ENCODE data around the gene SELP. TPM values are rescaled to one million over a fixed set of nuclear protein-coding genes. Genes with fewer than 3 reads are reported as not detected.

Gene SELP
- total and polyA plus RNA-seq, 7 donors: 1.1 to 3.9 (median 1.3) TPM

GRCh38 chr1:169594391-169594790, 35.5 kb downstream of the SELP start:
- intact Hi-C loops (cut with DNase I): no loop called here
- H3K36me3 ChIP-seq (ENCODE audit: insufficient read depth in 1 of 2, low read depth in 1 of 2): no peaks in the 10 kb centered on the region
- H3K27me3 ChIP-seq (ENCODE audit: insufficient read depth in 3 of 3, low read length in 2 of 3): peaks cover 0 to 3% (median 0%) of the 10 kb centered on the region in 3 donors
- 54 to 60% (median 60%) methylated on average over 3 of the region's 3 CpGs for WGBS, 3 donors
- no peak overlapping the region for H3K27ac ChIP-seq
- no peak overlapping the region for H3K4me3 ChIP-seq
- DNase-seq (no peak), ATAC-seq (no peak)
- H3K4me1 ChIP-seq: no peaks in the 10 kb centered on the region
- no peak for TF ChIP-seq CTCF (IDR thresholded peaks at IDR 0.05)
- no peaks in the 10 kb centered on the region for H3K9me3 ChIP-seq

- 79 to 89% (median 83%) methylated on average over 5 of the region's 5 CpGs for WGBS, 3 donors
- Histone ChIP-seq H3K9me3 (no peaks in the 10 kb centered on the region), H3K36me3 (ENCODE audit: insufficient read depth in 1 of 2, low read depth in 1 of 2) (no peaks in the 10 kb centered on the region), H3K27ac (no peak overlapping the region), H3K4me3 (no peak overlapping the region), H3K27me3 (ENCODE audit: insufficient read depth in 3 of 3, low read length in 2 of 3) (no peaks in the 10 kb centered on the region), H3K4me1 (peaks cover 3% of the 10 kb centered on the region)
- no peak for TF ChIP-seq CTCF (IDR thresholded peaks at IDR 0.05)
- DNase-seq (no peak), ATAC-seq (no peak)
- intact Hi-C loops (cut with DNase I): no loop called here
Measured at GRCh38 chr1:169590932-169591331, 39.0 kb downstream of the SELP start.

GRCh38 chr1:169588785-169589485, 41.0 kb downstream of the SELP start:
- WGBS, 3 donors: 72 to 78% (median 75%) methylated on average over 4 of the region's 4 CpGs

GRCh38 chr1:169588112-169588511, 41.8 kb downstream of the SELP start:
- 18 to 22% (median 19%) methylated on average over 1 of the region's 1 CpG for WGBS, 3 donors
- H3K36me3 ChIP-seq (ENCODE audit: insufficient read depth in 1 of 2, low read depth in 1 of 2): no peaks in the 10 kb centered on the region
- H3K9me3 ChIP-seq: no peaks in the 10 kb centered on the region
- H3K4me1 ChIP-seq: peaks cover 3% of the 10 kb centered on the region
- no peak for TF ChIP-seq CTCF (IDR thresholded peaks at IDR 0.05)
- ATAC-seq: no peak
- no peak overlapping the region for H3K4me3 ChIP-seq
- DNase-seq: no peak
- H3K27ac ChIP-seq: no peak overlapping the region
- intact Hi-C loops (cut with DNase I): loop anchor here in 1 of 2 donors (5.0 kb wide), 1 partner anchor 124 kb away; the partner anchor contains the start of gene SELL
- H3K27me3 ChIP-seq (ENCODE audit: insufficient read depth in 3 of 3, low read length in 2 of 3): no peaks in the 10 kb centered on the region

More at GRCh38 chr1:169588785-169589485, 41.0 kb downstream of the SELP start:
- Histone ChIP-seq H3K27me3 (ENCODE audit: insufficient read depth in 3 of 3, low read length in 2 of 3) (no peaks in the 10 kb centered on the region), H3K4me3 (no peak overlapping the region), H3K27ac (no peak overlapping the region), H3K9me3 (no peaks in the 10 kb centered on the region), H3K4me1 (peaks cover 3% of the 10 kb centered on the region), H3K36me3 (ENCODE audit: insufficient read depth in 1 of 2, low read depth in 1 of 2) (no peaks in the 10 kb centered on the region)
- TF ChIP-seq CTCF (IDR thresholded peaks at IDR 0.05): no peak
- intact Hi-C loops (cut with DNase I): loop anchor here in 1 of 2 donors (5.0 kb wide), 1 partner anchor 123 kb away; the partner anchor contains the start of gene SELL
- DNase-seq: no peak
- no peak for ATAC-seq
